ENCODE data around the gene NGEF. TPM values are rescaled to one million over a fixed set of nuclear protein-coding genes. Genes with fewer than 3 reads are reported as not detected.

NGEF gene
- total RNA-seq, 1 experiment from 2014 or later: 1.9 TPM

DNA sequence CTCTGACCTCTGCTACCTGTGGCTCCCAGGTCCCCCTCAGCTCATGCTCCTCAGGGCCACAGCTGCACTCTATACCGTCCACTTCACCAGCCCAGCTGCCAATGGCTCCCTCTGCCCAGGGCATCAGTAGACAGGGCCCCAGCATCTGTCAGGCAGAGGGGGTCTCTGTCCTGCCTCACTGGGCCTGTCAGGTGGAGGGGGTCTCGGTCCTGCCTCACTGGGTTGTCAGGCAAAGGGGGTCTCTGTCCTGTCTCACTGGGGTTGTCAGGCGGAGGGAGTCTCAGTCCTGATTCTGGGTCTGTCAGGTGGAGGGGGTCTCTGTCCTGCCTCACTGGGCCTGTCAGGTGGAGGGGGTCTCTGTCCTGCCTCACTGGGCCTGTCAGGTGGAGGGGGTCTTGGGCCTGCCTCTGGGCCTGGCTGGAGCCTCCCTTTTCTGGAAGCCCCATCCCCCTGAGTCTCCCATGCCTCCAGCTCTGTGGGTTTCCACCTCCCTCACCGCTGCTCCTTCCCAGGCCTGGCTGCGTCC lies 123.1 kb downstream of the NGEF start:
- no peaks in the 10 kb centered on the region for H3K79me1 ChIP-seq (ENCODE audit: insufficient read depth, low read depth, low read length, poor library complexity, severe bottlenecking)
- no peak overlapping the region for H2BK20ac ChIP-seq (ENCODE audit: low read depth, low read length, poor library complexity, severe bottlenecking)
- H3K23me2 ChIP-seq (ENCODE audit: insufficient read length, low read depth, low read length, poor library complexity, severe bottlenecking): no peaks in the 10 kb centered on the region
- Mint-ChIP-seq H3K9me3 (peaks cover 0 to 2% of the 10 kb centered on the region in 2 experiments; a peak in 2 of 5 replicates), H3K36me3 (ENCODE audit: insufficient read depth in 1 of 3, low read depth in 3 of 3) (no peaks in the 10 kb centered on the region; a peak in 1 of 7 replicates), H3K27me3 (ENCODE audit: low read depth) (peaks cover 45% of the 10 kb centered on the region), H3K27ac (peak overlapping the region in 1 of 3 experiments; percentile 56; a peak in 1 of 7 replicates), H3K4me3 (no peak overlapping the region), H3K4me1 (peaks cover 19 to 23% of the 10 kb centered on the region in 2 experiments)
- H3K56ac ChIP-seq (ENCODE audit: insufficient read length, low read depth, low read length): no peak overlapping the region
- no peak overlapping the region for H2BK120ac ChIP-seq (ENCODE audit: low read depth, low read length, poor library complexity, severe bottlenecking)
- no peak overlapping the region for H2BK5ac ChIP-seq (ENCODE audit: insufficient read length, low read length)
- H4K20me1 ChIP-seq (ENCODE audit: control insufficient read depth, insufficient read depth, insufficient read length): no peaks in the 10 kb centered on the region
- no peak overlapping the region for H3K14ac ChIP-seq (ENCODE audit: insufficient read depth, low read length)
- no peak overlapping the region for H3K18ac ChIP-seq (ENCODE audit: insufficient read length, low read depth, low read length)
- H3K4me2 ChIP-seq (ENCODE audit: insufficient read depth, insufficient read length, low read length): no peak overlapping the region
- H3K9ac ChIP-seq (ENCODE audit: extremely low read depth, insufficient read length, low read length): no peak overlapping the region
- H2AK5ac ChIP-seq (ENCODE audit: insufficient read length, low read length): no peak overlapping the region
- TF ChIP-seq, protein P1, sequence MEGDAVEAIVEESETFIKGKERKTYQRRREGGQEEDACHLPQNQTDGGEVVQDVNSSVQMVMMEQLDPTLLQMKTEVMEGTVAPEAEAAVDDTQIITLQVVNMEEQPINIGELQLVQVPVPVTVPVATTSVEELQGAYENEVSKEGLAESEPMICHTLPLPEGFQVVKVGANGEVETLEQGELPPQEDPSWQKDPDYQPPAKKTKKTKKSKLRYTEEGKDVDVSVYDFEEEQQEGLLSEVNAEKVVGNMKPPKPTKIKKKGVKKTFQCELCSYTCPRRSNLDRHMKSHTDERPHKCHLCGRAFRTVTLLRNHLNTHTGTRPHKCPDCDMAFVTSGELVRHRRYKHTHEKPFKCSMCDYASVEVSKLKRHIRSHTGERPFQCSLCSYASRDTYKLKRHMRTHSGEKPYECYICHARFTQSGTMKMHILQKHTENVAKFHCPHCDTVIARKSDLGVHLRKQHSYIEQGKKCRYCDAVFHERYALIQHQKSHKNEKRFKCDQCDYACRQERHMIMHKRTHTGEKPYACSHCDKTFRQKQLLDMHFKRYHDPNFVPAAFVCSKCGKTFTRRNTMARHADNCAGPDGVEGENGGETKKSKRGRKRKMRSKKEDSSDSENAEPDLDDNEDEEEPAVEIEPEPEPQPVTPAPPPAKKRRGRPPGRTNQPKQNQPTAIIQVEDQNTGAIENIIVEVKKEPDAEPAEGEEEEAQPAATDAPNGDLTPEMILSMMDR (conservative IDR thresholded peaks at IDR 0.05): no peak
- H2AFZ ChIP-seq (ENCODE audit: low read length): no peak overlapping the region
- no peak overlapping the region for H3K4ac ChIP-seq (ENCODE audit: low read depth, low read length)
- H4K8ac ChIP-seq (replicated peaks; ENCODE audit: insufficient read length, low read depth, low read length): no peak overlapping the region
- no peaks in the 10 kb centered on the region for H3K27me3 ChIP-seq (ENCODE audit: insufficient read depth, low read length)
- H4K91ac ChIP-seq (ENCODE audit: insufficient read length, low read depth, low read length): no peak overlapping the region
- no peak overlapping the region for H3T11ph ChIP-seq (ENCODE audit: low read length)
- no peaks in the 10 kb centered on the region; the same call in 1 of the 2 replicates for H3K4me1 ChIP-seq (ENCODE audit: insufficient read depth, low read length)
- H2BK15ac ChIP-seq (ENCODE audit: low read depth, low read length): no peak overlapping the region
- no peak overlapping the region for H4K5ac ChIP-seq (ENCODE audit: insufficient read length, low read depth, low read length)
- no peaks in the 10 kb centered on the region for H3K79me2 ChIP-seq (ENCODE audit: insufficient read depth, low read length)
- H3K27ac ChIP-seq (ENCODE audit: insufficient read length, low read depth, low read length): no peak overlapping the region
- H3K23ac ChIP-seq (ENCODE audit: insufficient read length, low read depth, low read length): no peak overlapping the region
- no peaks in the 10 kb centered on the region for H3K9me3 ChIP-seq (ENCODE audit: control insufficient read depth, low read depth, low read length)
- no CpG with 5 or more reads among the region's 5 CpGs for WGBS (ENCODE audit: extremely low coverage, insufficient read length, low lambda C conversion rate)
- DNase-seq: no peak
- no peak overlapping the region for H2BK12ac ChIP-seq (ENCODE audit: insufficient read length, low read depth, low read length)

All from H9 (cell line).